Smooth muscle cell of the brain vasculature (primary cell): ENCODE measurements around the gene MSI2.

Experiments
- DNase-seq: peaks from one replicate; pipeline ENCODE4 v3.0.0-alpha.2; 2012; ENCODE audit warnings: low read depth, low spot score

The MSI2 gene

GRCh38 chr17:57269598-57270255 lies 13.4 kb downstream of the MSI2 start:
- no peak for DNase-seq

DNA sequence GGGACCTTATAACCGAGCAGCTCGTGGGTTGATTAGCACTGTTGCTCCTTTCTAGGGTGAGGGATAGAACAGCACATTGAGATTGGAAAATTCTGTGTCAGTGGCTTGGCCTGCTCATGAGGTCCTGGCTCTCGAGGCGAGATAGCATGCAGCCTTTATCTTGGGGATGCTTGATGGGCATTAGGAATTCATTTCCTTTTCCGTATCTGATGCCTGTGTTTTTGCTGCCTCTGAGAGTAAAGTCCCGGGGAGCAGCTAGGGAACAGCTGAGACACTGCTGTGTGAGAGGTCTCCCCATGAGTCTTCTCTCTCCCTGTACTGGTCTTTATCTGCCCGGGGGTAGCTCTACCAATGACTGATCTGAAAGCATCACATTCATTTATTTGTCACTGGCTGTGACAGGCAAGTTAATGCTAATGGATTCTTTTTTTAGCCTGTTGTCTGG lies 14.5 kb downstream of the MSI2 start:
- DNase-seq, result no peak

DNA sequence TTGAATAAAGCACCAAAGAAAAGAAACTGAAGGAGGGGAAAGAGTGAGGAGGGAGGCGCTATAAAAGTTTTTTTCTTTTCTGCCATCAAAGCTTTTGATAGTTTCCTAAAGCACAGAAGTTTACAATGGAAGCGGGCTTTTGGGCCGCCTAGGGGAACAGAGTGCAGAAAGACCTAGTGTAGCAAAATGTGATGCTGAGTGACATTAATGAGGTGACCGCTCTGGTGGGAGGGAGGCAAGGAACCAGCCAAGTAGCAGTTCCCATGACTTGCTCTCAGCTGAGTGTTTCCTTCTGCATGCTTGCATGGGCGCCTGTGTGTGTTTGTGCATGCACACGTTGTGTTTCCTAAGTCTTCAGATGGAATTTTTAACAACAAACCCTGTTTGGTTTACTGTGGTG lies 15.5 kb downstream of the MSI2 start:
- DNase-seq, result no peak

- no peak for DNase-seq
These were observed 17.2 kb downstream of the MSI2 start for GRCh38 chr17:57273490-57273889.

GRCh38 chr17:57274162-57274561 lies 17.8 kb downstream of the MSI2 start:
- no peak for DNase-seq

- no peak for DNase-seq
These were observed 18.9 kb downstream of the MSI2 start for GRCh38 chr17:57275071-57275764.

GRCh38 chr17:57276621-57277020 lies 20.3 kb downstream of the MSI2 start:
- no peak for DNase-seq

DNA sequence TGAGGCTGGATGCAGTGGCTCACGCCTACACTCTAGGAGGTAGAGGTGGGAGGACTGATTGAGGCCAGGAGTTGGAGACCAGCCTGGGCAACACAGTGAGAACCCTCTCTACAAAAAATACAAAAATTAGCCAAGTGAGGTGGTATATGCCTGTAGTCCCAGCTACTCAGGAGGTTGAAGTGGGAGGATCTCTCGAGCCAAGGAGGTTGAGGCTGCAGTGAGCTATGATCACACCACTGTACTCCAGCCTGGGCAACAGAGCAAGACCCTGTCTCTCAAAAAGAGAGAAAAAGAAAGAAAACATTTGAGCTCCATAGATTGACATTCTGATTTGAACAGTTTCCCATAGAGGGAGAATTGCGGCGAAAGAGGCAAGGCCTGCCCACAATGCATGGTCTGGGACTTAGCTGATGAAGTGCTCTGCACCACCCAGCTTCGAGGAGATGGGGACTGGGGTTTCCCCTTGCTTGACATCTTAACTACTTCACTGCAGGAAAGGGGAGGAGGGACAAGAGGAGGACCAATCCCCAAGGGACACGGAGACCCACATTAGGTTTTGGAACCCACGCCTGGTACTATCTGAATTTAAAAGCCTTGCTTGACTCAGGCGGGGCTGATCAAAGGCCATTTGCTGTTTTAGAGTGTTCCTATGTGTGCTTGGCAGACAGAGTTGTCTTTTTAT lies 21.7 kb downstream of the MSI2 start:
- DNase-seq, result no peak

DNA sequence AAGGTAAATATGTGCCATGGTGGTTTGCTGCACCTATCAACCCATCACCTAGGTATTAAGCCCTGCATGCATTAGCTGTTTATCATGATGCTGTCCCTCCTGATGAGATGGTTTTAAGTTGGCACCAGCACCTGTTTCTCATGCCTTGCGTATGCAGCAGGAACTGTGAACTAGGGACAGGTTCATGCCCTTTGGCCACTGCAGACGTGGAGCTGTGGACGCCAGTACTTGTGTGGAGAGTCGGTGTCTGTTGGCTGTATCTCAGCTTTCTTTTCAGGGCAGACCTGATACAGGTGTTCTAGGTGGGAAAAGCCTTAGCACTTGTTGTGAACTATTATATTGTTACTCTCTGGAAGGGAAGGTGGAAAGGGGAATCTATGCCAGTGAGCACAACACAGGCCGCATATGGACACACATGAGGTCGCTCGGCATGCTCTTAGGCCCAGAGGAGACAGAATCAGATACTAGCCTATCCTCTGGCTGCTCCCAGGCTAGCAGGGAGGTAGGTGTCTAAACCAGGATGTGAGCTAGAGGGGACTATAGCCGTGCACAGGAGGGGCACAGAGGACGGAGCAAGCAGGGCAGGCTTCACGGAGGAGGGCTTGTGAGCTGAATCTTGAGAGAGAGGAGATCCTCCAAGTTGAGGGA lies 22.5 kb downstream of the MSI2 start:
- no peak for DNase-seq

DNA sequence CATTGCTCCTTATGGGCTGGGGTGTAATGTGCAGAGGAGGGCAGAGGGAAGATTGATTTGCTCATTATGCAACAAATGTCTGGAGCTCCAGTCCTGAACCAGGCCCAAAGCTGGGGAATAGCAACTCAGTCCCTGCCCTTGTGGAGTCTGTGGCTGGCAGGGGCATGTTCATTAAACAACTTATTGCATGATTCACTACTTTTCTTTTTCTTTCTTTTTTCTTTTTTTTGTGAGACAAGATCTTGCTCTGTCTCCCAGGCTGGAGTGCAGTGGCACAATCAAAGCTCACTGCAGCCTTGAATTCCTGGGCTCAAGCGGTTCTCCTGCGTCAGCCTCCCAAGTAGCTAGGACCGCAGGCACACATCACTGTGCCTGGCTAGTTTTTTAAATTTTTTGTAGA lies 23.1 kb downstream of the MSI2 start:
- no peak for DNase-seq

DNA sequence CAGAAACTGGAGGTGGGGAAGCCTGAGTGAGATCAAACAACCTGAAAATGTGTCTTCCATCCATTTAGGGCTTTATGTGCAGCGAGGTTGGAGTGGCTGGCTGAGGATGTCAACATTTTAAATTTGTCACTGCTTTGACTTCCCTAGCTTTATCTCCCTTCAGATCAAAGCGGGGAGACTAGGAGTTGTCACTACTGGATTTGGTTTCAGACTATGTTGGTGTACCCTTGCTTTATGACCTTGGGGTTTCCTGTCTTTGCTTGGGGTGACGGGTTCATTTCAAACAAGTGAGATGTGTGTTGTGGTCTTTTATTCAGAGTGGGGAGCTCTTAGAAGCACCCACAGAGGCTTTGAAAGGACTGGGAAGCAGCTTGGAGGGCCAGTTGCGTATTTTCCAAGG lies 25.6 kb downstream of the MSI2 start:
- DNase-seq, result no peak

DNA sequence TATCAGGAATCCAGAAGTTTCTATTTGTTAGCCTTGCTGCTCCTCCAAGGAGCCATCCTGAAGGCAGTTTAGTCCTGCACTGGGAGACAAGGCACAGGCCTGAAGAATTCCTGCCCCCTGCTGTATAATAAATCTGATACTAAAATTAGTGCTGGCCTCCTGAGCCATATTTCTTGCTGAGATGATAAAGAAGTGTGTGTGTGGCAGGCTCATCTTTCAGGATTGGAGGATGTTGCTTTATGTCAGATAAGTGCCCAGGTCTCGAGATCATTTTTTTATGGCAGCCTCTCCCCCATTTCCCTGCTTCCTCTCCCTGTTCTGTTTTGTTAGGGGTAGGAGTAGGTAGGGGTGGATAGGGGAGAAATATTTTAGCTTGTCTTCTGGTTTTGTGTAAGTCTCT lies 26.0 kb downstream of the MSI2 start:
- DNase-seq, result no peak

DNA sequence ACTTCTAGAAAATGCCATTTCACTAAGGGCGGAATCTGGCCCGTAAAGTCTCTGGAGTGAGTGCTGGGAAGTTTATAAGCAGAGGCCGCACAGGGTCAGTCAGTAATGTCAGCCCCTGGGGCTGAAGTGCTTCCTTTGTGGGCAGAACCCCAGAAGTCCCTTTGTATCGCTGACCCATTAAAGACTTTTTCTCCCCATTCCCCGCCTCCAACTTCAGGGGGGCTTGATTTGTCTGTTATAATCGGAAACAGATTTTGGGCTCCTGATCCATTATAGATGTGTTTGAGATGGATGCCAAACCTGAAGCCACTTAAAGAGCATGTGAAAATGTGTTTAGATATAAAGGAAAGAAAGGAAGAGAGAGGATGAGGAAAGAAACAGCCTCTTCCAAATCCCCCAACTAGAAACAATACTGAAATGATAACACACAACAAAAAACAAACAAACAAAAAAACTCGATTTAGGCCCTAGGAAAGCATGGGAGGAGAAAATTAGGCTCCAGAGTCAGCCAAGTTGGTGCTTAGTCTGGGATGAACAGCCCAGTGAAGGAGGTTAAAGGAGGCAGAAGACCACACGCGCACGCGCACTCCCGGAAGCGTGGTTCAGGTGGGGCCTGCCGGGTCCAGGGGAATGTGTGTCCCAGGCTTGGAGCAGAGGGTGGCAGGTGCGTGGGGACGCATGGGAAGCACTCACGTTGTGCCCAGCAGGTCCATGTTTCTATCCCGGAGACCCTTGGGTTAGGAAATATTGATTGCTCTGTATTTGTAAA lies 27.1 kb downstream of the MSI2 start:
- no peak for DNase-seq

DNA sequence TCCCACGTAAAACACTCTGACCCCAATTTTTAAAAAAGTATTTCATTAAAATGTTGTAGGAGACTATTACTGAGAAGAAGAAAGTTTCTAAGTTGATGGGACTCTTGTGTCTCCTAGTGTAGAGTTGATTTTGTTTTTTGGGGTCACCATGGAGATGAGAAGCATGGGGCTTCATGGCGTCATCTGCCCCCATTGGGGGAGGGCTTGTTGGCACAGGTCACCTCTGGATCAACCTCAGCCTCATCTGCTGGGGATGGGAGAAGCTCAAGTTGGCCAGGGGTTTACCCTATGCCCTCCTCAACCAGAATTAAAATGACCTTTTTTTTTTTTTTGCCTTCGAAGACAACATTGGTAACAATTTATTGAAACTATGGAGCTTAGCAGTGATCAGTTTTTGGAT lies 28.3 kb downstream of the MSI2 start:
- no peak for DNase-seq

GRCh38 chr17:57284984-57285646 lies 28.8 kb downstream of the MSI2 start:
- no peak for DNase-seq

DNA sequence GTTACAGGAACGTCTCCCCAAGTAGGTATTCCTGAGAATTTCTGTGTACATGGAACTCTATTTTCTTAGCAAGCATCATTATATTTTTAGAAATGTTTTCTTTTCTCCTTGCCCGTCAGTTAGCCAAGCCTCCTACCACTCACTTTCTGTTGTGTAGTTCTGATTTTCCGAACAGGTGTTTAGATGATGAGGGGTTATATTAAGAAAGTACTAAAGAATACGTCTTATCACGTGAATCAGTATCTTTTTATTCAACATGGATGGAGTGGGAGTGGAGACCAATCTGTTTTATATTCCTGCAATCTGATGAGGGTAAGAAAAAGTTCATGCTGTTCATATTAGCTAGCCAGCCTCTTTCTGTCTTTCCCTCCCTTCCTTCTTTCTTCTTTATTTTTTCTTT lies 29.4 kb downstream of the MSI2 start:
- no peak for DNase-seq

- DNase-seq, result no peak
These were observed 30.2 kb downstream of the MSI2 start for GRCh38 chr17:57286399-57287105.

GRCh38 chr17:57288040-57288772 lies 31.9 kb downstream of the MSI2 start:
- no peak for DNase-seq

- DNase-seq, result no peak
These were observed 32.4 kb downstream of the MSI2 start for GRCh38 chr17:57288773-57289121.

GRCh38 chr17:57289130-57289529 lies 32.8 kb downstream of the MSI2 start:
- DNase-seq, result no peak
